Gastrocnemius medialis (tissue), 4 donors: ENCODE results near the gene AP3S2. TPM values are rescaled to one million over a fixed set of nuclear protein-coding genes. Genes with fewer than 3 reads are reported as not detected.

Experiments
- ATAC-seq, 2 donors: fragments of 150-250 bp; one replicate each; pipeline ENCODE4 v1.9.1; 2016
- DNase-seq, 2 donors: peaks; one replicate each; pipeline ENCODE4 v3.0.0-alpha.2; 2019
- H3K27ac ChIP-seq, 4 donors: fragments of 200-600 bp; sonication (generic); 1 replicate in 1 of 4; 2 replicates in 3 of 4; pipeline ENCODE4 v1.5.1; 2016 to 2018; ENCODE audit warnings: mild to moderate bottlenecking in 2 of 4, moderate library complexity in 1 of 4
- H3K27me3 ChIP-seq, 3 donors: fragments of 200-600 bp; sonication (generic) in 2 of 3; 1 replicate in 1 of 3; 2 replicates in 2 of 3; pipeline versions ENCODE4 v1.5.1 to v1.6.0; 2016 to 2019; ENCODE audit warnings: mild to moderate bottlenecking in 1 of 3, moderate library complexity in 1 of 3
- H3K36me3 ChIP-seq, 2 donors: fragments of 200-600 bp; sonication (generic) in 1 of 2; one replicate each; pipeline ENCODE4 v1.5.1; 2017 to 2018
- H3K4me1 ChIP-seq, 2 donors: fragments of 200-600 bp; sonication (generic) in 1 of 2; one replicate each; pipeline ENCODE4 v1.5.1; 2016 to 2017; ENCODE audit warnings: mild to moderate bottlenecking in 2 of 2
- H3K4me3 ChIP-seq, 4 donors: fragments of 200-600 bp; sonication (generic) in 3 of 4; 1 replicate in 1 of 4; 2 replicates in 3 of 4; pipeline ENCODE4 v1.5.1; 2016 to 2019; ENCODE audit warnings: mild to moderate bottlenecking in 2 of 4
- H3K9me3 ChIP-seq, 3 donors: fragments of 200-600 bp; sonication (generic) in 2 of 3; 1 replicate in 1 of 3; 2 replicates in 2 of 3; pipeline ENCODE4 v1.5.1; 2016 to 2019
- CTCF ChIP-seq, 5 experiments: fragments of 450-650 bp in 3 of 5; fragments of 200-600 bp in 2 of 5; sonication (generic) in 2 of 5; IDR thresholded peaks in 4 of 5; conservative IDR thresholded peaks in 1 of 5; 1 replicate in 4 of 5; 2 replicates in 1 of 5; pipeline ENCODE4 v1.5.1; 2016 to 2019; ENCODE audit warnings: antibody characterized with exemption in 5 of 5, mild to moderate bottlenecking in 3 of 5, moderate library complexity in 3 of 5
- POLR2A ChIP-seq, 2 donors: fragments of 450-650 bp; IDR thresholded peaks; one replicate each; pipeline ENCODE4 v1.6.1; 2017; ENCODE audit warnings: antibody characterized with exemption in 2 of 2, mild to moderate bottlenecking in 2 of 2, moderate library complexity in 2 of 2
- in situ Hi-C, 4 donors: fragments of 200-750 bp; cut with MboI; loops; one replicate each; pipeline versions ENCODE4 v1.15.0 to v1.8.0; 2017; ENCODE audit warnings: low sequenced_read_pairs in 4 of 4
- intact Hi-C: fragments of 100-400 bp; cut with DNase I; formaldehyde crosslinking; loops from one replicate; pipeline ENCODE4 v1.15.1; 2023; ENCODE audit warnings: low total_unique reads
- microRNA-seq, 2 donors: library from miRNA; unstranded; fragments of <30 nt; microRNA quantifications; one replicate each; pipeline ENCODE4, GENCODE V29; 2016; ENCODE audit warnings: borderline replicate concordance in 2 of 2
- total RNA-seq, 4 donors: library from RNA; depleted of rRNA; stranded (reverse); fragments of >200 nt; gene quantifications; one replicate each; pipeline versions ENCODE4 v1.1.0 to v1.2.3, GENCODE V29; 2016

The AP3S2 gene
- total RNA-seq, 4 donors from 2014 or later, result 48.4 to 82.6 (median 71.3) TPM

- H3K9me3 ChIP-seq, result no peaks in the 10 kb centered on the region
- no peak for ATAC-seq
- H3K27ac ChIP-seq, result no peak overlapping the region
- intact Hi-C loops, result no loop called here
- in situ Hi-C loops, result no loop called here
- H3K4me3 ChIP-seq, result no peak overlapping the region
- H3K36me3 ChIP-seq, result no peaks in the 10 kb centered on the region
- no peak for DNase-seq
- H3K4me1 ChIP-seq, result peaks cover 2 to 6% of the 10 kb centered on the region in 2 donors
- TF ChIP-seq POLR2A (IDR thresholded peaks at IDR 0.05) (no peak), CTCF (IDR thresholded peaks at IDR 0.05 in 4 of 5, conservative IDR thresholded peaks at IDR 0.05 in 1 of 5) (no peak)
- no peaks in the 10 kb centered on the region for H3K27me3 ChIP-seq
Measured at GRCh38 chr15:89781055-89781454, 112.7 kb downstream of the AP3S2 start.

- Histone ChIP-seq H3K4me1 (peaks cover 5 to 7% of the 10 kb centered on the region in 2 donors), H3K36me3 (no peaks in the 10 kb centered on the region), H3K27ac (no peak overlapping the region), H3K4me3 (no peak overlapping the region), H3K27me3 (no peaks in the 10 kb centered on the region), H3K9me3 (no peaks in the 10 kb centered on the region)
- in situ Hi-C loops, result no loop called here
- TF ChIP-seq POLR2A (IDR thresholded peaks at IDR 0.05) (no peak), CTCF (IDR thresholded peaks at IDR 0.05 in 4 of 5, conservative IDR thresholded peaks at IDR 0.05 in 1 of 5) (no peak)
- DNase-seq (no peak), ATAC-seq (no peak)
- intact Hi-C loops, result no loop called here
Measured at GRCh38 chr15:89780601-89781000, 113.2 kb downstream of the AP3S2 start.

Small RNA genes lying within 50 kb of the gene (microRNA-seq; reads per million reads assigned to microRNA genes)
- gene MIR5009 (0 reads per million in 2 donors), gene MIR5094 (0 reads per million in 2 donors)

Other genes starting within 250 kb of the AP3S2 start
- gene KIF7, start 238.5 kb downstream of the AP3S2 start, total RNA-seq, result under 1 TPM; 0.19 to 0.66 (median 0.61) TPM
- gene PLIN1, start 214.6 kb downstream of the AP3S2 start, total RNA-seq, result 10 to 100 TPM in 1 of 4 donors, 1 to 10 TPM in 3; 1.8 to 17.9 (median 6.3) TPM
- gene PEX11A, start 203.2 kb downstream of the AP3S2 start, total RNA-seq, result 10 to 100 TPM; 10.0 to 46.4 (median 21.8) TPM
- not detected for gene WDR93, start 203.2 kb downstream of the AP3S2 start, total RNA-seq
- 10 to 100 TPM in 1 of 4 donors, 1 to 10 TPM in 3; 5.3 to 12.6 (median 6.1) TPM for gene MESP1, start 142.7 kb downstream of the AP3S2 start, total RNA-seq
- gene MESP2, start 117.7 kb downstream of the AP3S2 start, total RNA-seq, result not detected
- gene ANPEP, start 79.1 kb downstream of the AP3S2 start, total RNA-seq, result 1 to 10 TPM; 3.4 to 7.6 (median 5.1) TPM
- 10 to 100 TPM in 1 of 4 donors, 1 to 10 TPM in 3; 4.8 to 10.9 (median 6.0) TPM for gene ARPIN, start 19.0 kb upstream of the AP3S2 start, total RNA-seq
- gene ZNF710, start 107.3 kb upstream of the AP3S2 start, total RNA-seq, result 1 to 10 TPM; 2.6 to 5.4 (median 3.2) TPM
- 100 to 1,000 TPM; 349 to 547 (median 423) TPM for gene IDH2, start 208.5 kb upstream of the AP3S2 start, total RNA-seq